NCI-H146 (cell line): ENCODE results near the gene FILIP1.
A peak's percentile ranks its signal among the peaks of the same experiment; 100 is the strongest.

Source experiments
- DNase-seq: peaks from one replicate; lab custom pipeline; 2025; lab: John Stamatoyannopoulos, UW

Gene FILIP1

GRCh38 chr6:75337835-75338580, 155.6 kb downstream of the FILIP1 start:
- DNase-seq = no peak

- DNase-seq = no peak
These were observed 159.1 kb downstream of the FILIP1 start for GRCh38 chr6:75334266-75335040.

GRCh38 chr6:75333676-75334200, 159.9 kb downstream of the FILIP1 start:
- no peak for DNase-seq

GRCh38 chr6:75331151-75331550, 162.4 kb downstream of the FILIP1 start:
- no peak for DNase-seq

- no peak for DNase-seq
These were observed 163.9 kb downstream of the FILIP1 start for GRCh38 chr6:75329703-75330102.

- no peak for DNase-seq
These were observed 165.8 kb downstream of the FILIP1 start for GRCh38 chr6:75327807-75328206.

- DNase-seq = peak; percentile 52
These were observed 166.9 kb downstream of the FILIP1 start for GRCh38 chr6:75326557-75327258.

GRCh38 chr6:75318900-75319299, 174.7 kb downstream of the FILIP1 start:
- DNase-seq = no peak

- no peak for DNase-seq
These were observed 175.9 kb downstream of the FILIP1 start for GRCh38 chr6:75317503-75318206.

- no peak for DNase-seq
These were observed 177.6 kb downstream of the FILIP1 start for GRCh38 chr6:75315978-75316377.

GRCh38 chr6:75308250-75308988, 185.2 kb downstream of the FILIP1 start:
- DNase-seq = no peak

GRCh38 chr6:75307364-75308004, 186.1 kb downstream of the FILIP1 start:
- DNase-seq = no peak

- no peak for DNase-seq
These were observed 187.5 kb downstream of the FILIP1 start for GRCh38 chr6:75306064-75306463.

GRCh38 chr6:75305573-75305972, 188.0 kb downstream of the FILIP1 start:
- DNase-seq = no peak

GRCh38 chr6:75302280-75302679, 191.3 kb downstream of the FILIP1 start:
- no peak for DNase-seq

GRCh38 chr6:75301537-75301936, 192.1 kb downstream of the FILIP1 start:
- no peak for DNase-seq

GRCh38 chr6:75301088-75301487, 192.5 kb downstream of the FILIP1 start:
- no peak for DNase-seq

- DNase-seq = no peak
These were observed 193.1 kb downstream of the FILIP1 start for GRCh38 chr6:75300531-75300855.

GRCh38 chr6:75299801-75300530, 193.6 kb downstream of the FILIP1 start:
- DNase-seq = no peak
